Measurements from ENCODE around the gene MYO1D. TPM values are rescaled to one million over a fixed set of nuclear protein-coding genes. Genes with fewer than 3 reads are reported as not detected.

The MYO1D gene
- total RNA-seq, 1 donor, result 94.0 TPM

- DNase-seq (ENCODE audit: low read depth), result no peak
- TF ChIP-seq, protein P1, sequence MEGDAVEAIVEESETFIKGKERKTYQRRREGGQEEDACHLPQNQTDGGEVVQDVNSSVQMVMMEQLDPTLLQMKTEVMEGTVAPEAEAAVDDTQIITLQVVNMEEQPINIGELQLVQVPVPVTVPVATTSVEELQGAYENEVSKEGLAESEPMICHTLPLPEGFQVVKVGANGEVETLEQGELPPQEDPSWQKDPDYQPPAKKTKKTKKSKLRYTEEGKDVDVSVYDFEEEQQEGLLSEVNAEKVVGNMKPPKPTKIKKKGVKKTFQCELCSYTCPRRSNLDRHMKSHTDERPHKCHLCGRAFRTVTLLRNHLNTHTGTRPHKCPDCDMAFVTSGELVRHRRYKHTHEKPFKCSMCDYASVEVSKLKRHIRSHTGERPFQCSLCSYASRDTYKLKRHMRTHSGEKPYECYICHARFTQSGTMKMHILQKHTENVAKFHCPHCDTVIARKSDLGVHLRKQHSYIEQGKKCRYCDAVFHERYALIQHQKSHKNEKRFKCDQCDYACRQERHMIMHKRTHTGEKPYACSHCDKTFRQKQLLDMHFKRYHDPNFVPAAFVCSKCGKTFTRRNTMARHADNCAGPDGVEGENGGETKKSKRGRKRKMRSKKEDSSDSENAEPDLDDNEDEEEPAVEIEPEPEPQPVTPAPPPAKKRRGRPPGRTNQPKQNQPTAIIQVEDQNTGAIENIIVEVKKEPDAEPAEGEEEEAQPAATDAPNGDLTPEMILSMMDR (IDR thresholded peaks at IDR 0.05; ENCODE audit: insufficient read depth, low read length), result no peak
These were observed 28.9 kb downstream of the MYO1D start for GRCh38 chr17:32847977-32848376.

GRCh38 chr17:32846143-32846542, 30.8 kb downstream of the MYO1D start:
- H3K4me3 ChIP-seq (ENCODE audit: low read depth, low read length), result no peak overlapping the region
- no peak for DNase-seq (ENCODE audit: low read depth)
- TF ChIP-seq, protein P1 (IDR thresholded peaks at IDR 0.05; ENCODE audit: insufficient read depth, low read length), result no peak

More at GRCh38 chr17:32847977-32848376, 28.9 kb downstream of the MYO1D start:
- no peak overlapping the region for H3K4me3 ChIP-seq (ENCODE audit: low read depth, low read length)

GRCh38 chr17:32840241-32840640, 36.7 kb downstream of the MYO1D start:
- no peak overlapping the region for H3K4me3 ChIP-seq (ENCODE audit: low read depth, low read length)
- DNase-seq (ENCODE audit: low read depth), result no peak
- TF ChIP-seq, protein P1 (IDR thresholded peaks at IDR 0.05; ENCODE audit: insufficient read depth, low read length), result no peak

- no peak for DNase-seq (ENCODE audit: low read depth)
- TF ChIP-seq, protein P1 (IDR thresholded peaks at IDR 0.05; ENCODE audit: insufficient read depth, low read length), result no peak
- no peak overlapping the region for H3K4me3 ChIP-seq (ENCODE audit: low read depth, low read length)
These were observed 40.4 kb downstream of the MYO1D start for GRCh38 chr17:32836527-32836926.

DNA sequence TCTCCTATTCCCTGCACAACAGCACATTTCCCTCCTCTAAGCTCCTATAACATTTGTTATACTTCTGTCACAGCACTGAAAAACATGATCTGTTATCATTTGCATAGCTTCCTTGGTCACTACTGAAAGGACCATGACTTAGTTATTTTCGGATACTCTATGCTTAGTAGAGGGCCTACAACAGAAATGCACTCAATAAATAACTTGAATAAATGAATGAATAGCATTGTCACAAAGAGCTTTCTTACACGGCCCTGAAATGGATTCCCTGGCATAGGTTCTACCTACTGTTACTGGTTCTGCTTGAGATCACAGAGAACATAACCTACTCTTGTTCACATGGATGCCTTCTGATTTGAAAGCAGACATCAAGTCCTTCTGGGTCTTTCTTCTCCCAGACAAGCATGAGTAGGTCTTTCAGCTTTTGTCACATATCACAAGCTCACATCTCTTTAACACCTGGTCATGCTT, 41.6 kb downstream of the MYO1D start:
- TF ChIP-seq, protein P1 (IDR thresholded peaks at IDR 0.05; ENCODE audit: insufficient read depth, low read length), result no peak
- no peak overlapping the region for H3K4me3 ChIP-seq (ENCODE audit: low read depth, low read length)

DNA sequence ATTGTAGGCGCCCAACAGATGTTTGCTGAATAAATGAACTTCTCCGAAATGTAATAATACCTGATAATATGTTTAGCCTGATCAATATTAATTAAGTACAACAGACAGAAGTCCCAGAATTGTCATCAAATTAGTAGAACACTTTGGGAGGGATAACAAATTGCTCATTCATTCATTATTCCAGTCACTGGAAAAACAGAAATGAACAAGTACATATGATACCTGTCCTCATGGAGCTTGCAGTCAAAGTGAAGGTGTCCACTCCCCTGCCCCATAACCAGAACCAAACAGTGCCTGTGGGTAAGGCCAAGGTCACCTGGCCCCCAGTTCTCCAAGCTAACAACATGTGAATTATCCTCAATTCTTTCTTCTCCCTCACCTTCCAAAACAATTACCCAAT, 42.8 kb downstream of the MYO1D start:
- no peak overlapping the region for H3K4me3 ChIP-seq (ENCODE audit: low read depth, low read length)
- DNase-seq (ENCODE audit: low read depth), result no peak
- TF ChIP-seq, protein P1 (IDR thresholded peaks at IDR 0.05; ENCODE audit: insufficient read depth, low read length), result no peak

More for the DNA sequence above, 41.6 kb downstream of the MYO1D start:
- DNase-seq (ENCODE audit: low read depth), result no peak

DNA sequence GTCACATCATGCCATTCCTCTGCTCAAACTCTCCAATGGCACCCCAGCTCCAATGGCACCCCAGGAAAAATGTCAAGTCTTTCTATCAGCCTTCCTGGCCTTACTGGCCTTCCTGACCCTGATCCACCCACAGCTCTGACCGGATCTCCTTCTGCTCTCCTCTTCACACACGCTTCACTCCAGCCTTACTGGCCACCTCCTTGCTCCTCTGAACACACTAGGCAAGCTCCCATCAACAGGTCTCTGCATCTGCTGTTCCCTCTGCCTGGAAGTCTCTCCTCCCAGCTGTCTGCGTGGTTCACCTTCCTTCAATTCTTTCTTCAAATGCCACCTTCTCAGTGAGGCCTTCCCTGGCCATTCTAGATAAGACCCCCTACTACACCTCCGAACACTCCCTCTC, 43.4 kb downstream of the MYO1D start:
- no peak overlapping the region for H3K4me3 ChIP-seq (ENCODE audit: low read depth, low read length)
- no peak for DNase-seq (ENCODE audit: low read depth)
- TF ChIP-seq, protein P1 (IDR thresholded peaks at IDR 0.05; ENCODE audit: insufficient read depth, low read length), result no peak
